WTC11 (cell line): ENCODE results near the gene ANTXRL. TPM values are rescaled to one million over a fixed set of nuclear protein-coding genes. Genes with fewer than 3 reads are reported as not detected.

Experiments
- ATAC-seq: fragments of 200-7000 bp; cut with Tn5 transposase; 2 replicates; pipeline ENCODE4 v1.10.0; 2021; ENCODE audit warnings: mild to moderate bottlenecking, moderate library complexity
- CTCF ChIA-PET: fragments of 300-600 bp; sonication (Branson Sonifier 250); formaldehyde crosslinking; loops from one replicate; lab custom pipeline; 2021; ENCODE audit warnings: antibody characterized with exemption; lab: Charles Lee
- POLR2A ChIA-PET: fragments of 350-600 bp; sonication (Branson Sonifier 250); formaldehyde crosslinking; loops from one replicate; lab custom pipeline; 2021; ENCODE audit warnings: antibody characterized with exemption; lab: Charles Lee
- DNase-seq: peaks from one replicate; pipeline ENCODE4 v3.0.0; 2021; ENCODE audit warnings: low spot score
- H3K27ac Mint-ChIP-seq: 2 replicates; pipeline ENCODE4 v1.8.0; 2021; ENCODE audit warnings: mixed read lengths
- H3K27me3 Mint-ChIP-seq: 2 replicates; pipeline ENCODE4 v1.8.0; 2021; ENCODE audit warnings: low read depth, mild to moderate bottlenecking, moderate library complexity, mixed read lengths
- H3K36me3 Mint-ChIP-seq: 2 replicates; pipeline ENCODE4 v1.8.0; 2021; ENCODE audit warnings: mixed read lengths
- H3K4me1 Mint-ChIP-seq: 2 replicates; pipeline ENCODE4 v1.8.0; 2022; ENCODE audit warnings: mixed read lengths
- H3K4me3 Mint-ChIP-seq: 2 replicates; pipeline ENCODE4 v1.8.0; 2021; ENCODE audit warnings: mild to moderate bottlenecking, moderate library complexity, mixed read lengths
- H3K9me3 Mint-ChIP-seq: 2 replicates; pipeline ENCODE4 v1.8.0; 2021; ENCODE audit warnings: mixed read lengths
- AR ChIP-seq: fragments of 250-450 bp; sonication (Bioruptor Pico); IDR thresholded peaks from 2 replicates; pipeline ENCODE4 v1.9.0; 2021; ENCODE audit warnings: mild to moderate bottlenecking
- E2F4 ChIP-seq: sonication (generic); formaldehyde crosslinking; IDR thresholded peaks from 2 replicates; pipeline ENCODE4 v1.8.1; 2022; ENCODE audit warnings: low read depth, mild to moderate bottlenecking, moderate library complexity, missing genetic modification reagents, borderline replicate concordance
- ELF4 ChIP-seq: sonication (generic); formaldehyde crosslinking; IDR thresholded peaks from 2 replicates; pipeline ENCODE4 v1.8.1; 2022; ENCODE audit warnings: low read depth, mild to moderate bottlenecking, moderate library complexity, missing genetic modification reagents
- GRHL2 ChIP-seq: fragments of 250-450 bp; sonication (Bioruptor Pico); IDR thresholded peaks from 2 replicates; pipeline ENCODE4 v1.8.0; 2022; ENCODE audit warnings: mild to moderate bottlenecking, moderate library complexity; ENCODE audit not compliant: insufficient replicate concordance, severe bottlenecking
- HMGA2 ChIP-seq: fragments of 250-450 bp; sonication (Bioruptor Pico); IDR thresholded peaks from 2 replicates; pipeline ENCODE4 v1.4.0; 2021; ENCODE audit warnings: mild to moderate bottlenecking, moderate library complexity
- HMGXB4 ChIP-seq: sonication (generic); formaldehyde crosslinking; IDR thresholded peaks from 2 replicates; pipeline ENCODE4 v1.8.1; 2023; ENCODE audit warnings: mild to moderate bottlenecking, moderate library complexity, missing genetic modification reagents
- KAT7 ChIP-seq: sonication (generic); formaldehyde crosslinking; IDR thresholded peaks from 2 replicates; pipeline ENCODE4 v1.8.1; 2023; ENCODE audit warnings: missing genetic modification reagents, mild to moderate bottlenecking, borderline replicate concordance
- MXD4 ChIP-seq: fragments of 250-450 bp; sonication (Bioruptor Pico); IDR thresholded peaks from 2 replicates; pipeline ENCODE4 v1.8.0; 2021; ENCODE audit warnings: mild to moderate bottlenecking, moderate library complexity, borderline replicate concordance
- NR3C1 ChIP-seq: sonication (generic); formaldehyde crosslinking; conservative IDR thresholded peaks from 2 replicates; pipeline ENCODE4 v1.8.1; 2023; ENCODE audit warnings: low read depth, mild to moderate bottlenecking, missing genetic modification reagents
- SOX15 ChIP-seq: fragments of 250-450 bp; sonication (Bioruptor Pico); IDR thresholded peaks from 2 replicates; pipeline ENCODE4 v1.9.0; 2021; ENCODE audit warnings: mild to moderate bottlenecking
- STAT6 ChIP-seq: sonication (generic); formaldehyde crosslinking; conservative IDR thresholded peaks from 2 replicates; pipeline ENCODE4 v1.8.1; 2023; ENCODE audit warnings: mild to moderate bottlenecking, low read depth, missing genetic modification reagents, moderate library complexity
- TCF7 ChIP-seq: sonication (generic); formaldehyde crosslinking; IDR thresholded peaks from 2 replicates; pipeline ENCODE4 v1.8.0; 2022; ENCODE audit warnings: mild to moderate bottlenecking, low read depth, missing genetic modification reagents, moderate library complexity
- TP53 ChIP-seq: sonication (generic); formaldehyde crosslinking; IDR thresholded peaks from 2 replicates; pipeline ENCODE4 v1.8.1; 2023; ENCODE audit warnings: mild to moderate bottlenecking, missing genetic modification reagents
- ZBTB43 ChIP-seq: sonication (generic); formaldehyde crosslinking; IDR thresholded peaks from 2 replicates; pipeline ENCODE4 v1.8.1; 2023; ENCODE audit warnings: mild to moderate bottlenecking, missing genetic modification reagents
- ZNF232 ChIP-seq: sonication (generic); formaldehyde crosslinking; IDR thresholded peaks from 2 replicates; pipeline ENCODE4 v1.8.0; 2022; ENCODE audit warnings: mild to moderate bottlenecking, missing genetic modification reagents
- ZNF281 ChIP-seq: sonication (generic); formaldehyde crosslinking; IDR thresholded peaks from 2 replicates; pipeline ENCODE4 v1.8.0; 2023; ENCODE audit warnings: mild to moderate bottlenecking, missing genetic modification reagents
- ZNF416 ChIP-seq: fragments of 250-450 bp; sonication (Bioruptor Pico); IDR thresholded peaks from 2 replicates; pipeline ENCODE4 v1.9.0; 2021; ENCODE audit warnings: mild to moderate bottlenecking, inconsistent platforms
- ZNF423 ChIP-seq: fragments of 250-450 bp; sonication (Bioruptor Pico); IDR thresholded peaks from 2 replicates; pipeline ENCODE4 v2.1.2; 2022; ENCODE audit warnings: mild to moderate bottlenecking, moderate library complexity
- total RNA-seq: library from RNA; stranded (reverse); gene quantifications from 3 replicates; pipeline ENCODE4 v1.2.3, GENCODE V29; 2021
- TF ChIP-seq, protein P1 (sequence below): fragments of 250-450 bp; sonication (Bioruptor Pico); IDR thresholded peaks from 2 replicates; pipeline ENCODE4 v1.9.0; 2021; ENCODE audit warnings: moderate library complexity, mild to moderate bottlenecking, inconsistent platforms, borderline replicate concordance
- TF ChIP-seq, protein P2 (sequence below): sonication (generic); formaldehyde crosslinking; IDR thresholded peaks from 2 replicates; pipeline ENCODE4 v1.8.1; 2022; ENCODE audit warnings: mild to moderate bottlenecking, moderate library complexity, missing genetic modification reagents

The ANTXRL gene
- total RNA-seq, 1 experiment from 2014 or later, result not detected

GRCh38 chr10:46327685-46328084, 40.9 kb downstream of the ANTXRL start:
- no peak overlapping the region for H3K4me3 Mint-ChIP-seq
- no peaks in the 10 kb centered on the region for H3K36me3 Mint-ChIP-seq
- peaks cover 15% of the 10 kb centered on the region for H3K4me1 Mint-ChIP-seq
- no peak for TF ChIP-seq HMGXB4 (CRISPR knock-in tag)
- no peak for TF ChIP-seq TCF7
- TF ChIP-seq HMGA2, result no peak
- no peak for TF ChIP-seq E2F4
- TF ChIP-seq KAT7, result no peak
- no peak for TF ChIP-seq ZNF281 (CRISPR knock-in tag)
- TF ChIP-seq ZNF423 (CRISPR knock-in tag), result no peak
- TF ChIP-seq SOX15 (CRISPR knock-in tag), result no peak
- ChIA-PET POLR2A (no interaction called here), CTCF (no interaction called here)
- DNase-seq (no peak), ATAC-seq (no peak)
- no peaks in the 10 kb centered on the region; the same call in 1 of the 2 replicates for H3K27me3 Mint-ChIP-seq
- no peak overlapping the region for H3K27ac Mint-ChIP-seq
- no peaks in the 10 kb centered on the region for H3K9me3 Mint-ChIP-seq

GRCh38 chr10:46328853-46329689, 42.3 kb downstream of the ANTXRL start:
- DNase-seq (no peak), ATAC-seq (no peak)
- H3K4me1 Mint-ChIP-seq, result peaks cover 11% of the 10 kb centered on the region
- no peaks in the 10 kb centered on the region for H3K36me3 Mint-ChIP-seq
- POLR2A ChIA-PET, result no interaction called here
- H3K27me3 Mint-ChIP-seq, result no peaks in the 10 kb centered on the region; the same call in 1 of the 2 replicates
- CTCF ChIA-PET, result interaction anchor here (1.4 kb wide), 1 partner anchor 100 kb away, joined by 4 read pairs; no protein-coding TSS in a partner anchor
- H3K27ac Mint-ChIP-seq, result no peak overlapping the region
- no peak overlapping the region for H3K4me3 Mint-ChIP-seq
- no peaks in the 10 kb centered on the region for H3K9me3 Mint-ChIP-seq
- TF ChIP-seq, protein P1, sequence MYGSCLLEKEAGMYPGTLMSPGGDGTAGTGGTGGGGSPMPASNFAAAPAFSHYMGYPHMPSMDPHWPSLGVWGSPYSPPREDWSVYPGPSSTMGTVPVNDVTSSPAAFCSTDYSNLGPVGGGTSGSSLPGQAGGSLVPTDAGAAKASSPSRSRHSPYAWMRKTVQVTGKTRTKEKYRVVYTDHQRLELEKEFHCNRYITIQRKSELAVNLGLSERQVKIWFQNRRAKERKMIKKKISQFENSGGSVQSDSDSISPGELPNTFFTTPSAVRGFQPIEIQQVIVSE (CRISPR knock-in tag), result no peak
- TF ChIP-seq ELF4 (no peak), TP53 (CRISPR knock-in tag) (no peak), ZNF416 (no peak), AR (no peak), GRHL2 (CRISPR knock-in tag) (no peak), MXD4 (CRISPR knock-in tag) (no peak), ZNF232 (no peak), STAT6 (CRISPR knock-in tag) (no peak), NR3C1 (CRISPR knock-in tag) (no peak), ZBTB43 (CRISPR knock-in tag) (no peak)
- TF ChIP-seq, protein P2, sequence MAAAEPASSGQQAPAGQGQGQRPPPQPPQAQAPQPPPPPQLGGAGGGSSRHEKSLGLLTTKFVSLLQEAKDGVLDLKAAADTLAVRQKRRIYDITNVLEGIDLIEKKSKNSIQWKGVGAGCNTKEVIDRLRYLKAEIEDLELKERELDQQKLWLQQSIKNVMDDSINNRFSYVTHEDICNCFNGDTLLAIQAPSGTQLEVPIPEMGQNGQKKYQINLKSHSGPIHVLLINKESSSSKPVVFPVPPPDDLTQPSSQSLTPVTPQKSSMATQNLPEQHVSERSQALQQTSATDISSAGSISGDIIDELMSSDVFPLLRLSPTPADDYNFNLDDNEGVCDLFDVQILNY (CRISPR knock-in tag), result no peak
